ENCODE data around the gene APEH.
A peak's percentile ranks its signal among the peaks of the same experiment; 100 is the strongest.

APEH gene

DNA sequence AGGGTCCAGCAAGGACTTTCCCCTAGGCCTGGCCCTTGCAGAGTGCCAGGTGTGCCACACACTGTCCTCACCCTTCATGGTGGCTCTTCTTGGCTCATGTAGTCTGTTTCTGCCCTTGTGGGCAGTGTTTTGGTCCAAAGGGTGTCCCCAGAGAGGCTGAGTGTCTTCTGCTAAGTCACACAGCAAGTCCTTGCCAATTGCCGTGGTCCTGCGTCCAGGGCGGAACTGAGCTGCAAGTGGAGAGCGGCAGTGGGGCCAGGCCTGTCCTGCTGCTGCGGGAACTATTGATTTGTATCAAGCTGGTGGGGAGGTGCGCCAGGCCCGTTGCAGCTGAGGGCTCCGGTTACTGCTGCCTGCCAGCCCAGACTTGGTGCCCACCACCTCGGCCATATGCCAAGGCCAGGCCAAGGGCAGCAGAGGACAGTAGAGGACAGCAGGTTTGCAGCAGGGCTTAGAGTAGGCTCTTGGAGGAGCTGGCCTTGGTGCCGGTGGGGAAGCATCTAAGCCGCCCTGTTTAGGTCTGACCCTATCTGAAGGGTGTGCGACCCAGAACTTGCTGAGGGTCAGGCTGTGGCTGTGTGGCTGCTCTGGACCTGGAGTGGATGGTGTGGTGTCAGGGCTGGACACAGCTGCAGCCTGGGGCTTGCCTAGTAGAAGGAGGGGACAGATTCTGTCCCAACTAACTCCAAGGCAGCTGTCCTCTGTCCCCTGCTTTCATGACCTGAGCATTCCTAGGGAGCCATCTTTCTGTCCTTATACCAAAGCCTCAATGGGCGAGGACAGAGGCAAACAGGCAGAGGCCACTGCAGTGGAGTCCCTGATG, 40.8 kb downstream of the APEH start:
- no peak for DNase-seq (ENCODE audit: low spot score)

DNA sequence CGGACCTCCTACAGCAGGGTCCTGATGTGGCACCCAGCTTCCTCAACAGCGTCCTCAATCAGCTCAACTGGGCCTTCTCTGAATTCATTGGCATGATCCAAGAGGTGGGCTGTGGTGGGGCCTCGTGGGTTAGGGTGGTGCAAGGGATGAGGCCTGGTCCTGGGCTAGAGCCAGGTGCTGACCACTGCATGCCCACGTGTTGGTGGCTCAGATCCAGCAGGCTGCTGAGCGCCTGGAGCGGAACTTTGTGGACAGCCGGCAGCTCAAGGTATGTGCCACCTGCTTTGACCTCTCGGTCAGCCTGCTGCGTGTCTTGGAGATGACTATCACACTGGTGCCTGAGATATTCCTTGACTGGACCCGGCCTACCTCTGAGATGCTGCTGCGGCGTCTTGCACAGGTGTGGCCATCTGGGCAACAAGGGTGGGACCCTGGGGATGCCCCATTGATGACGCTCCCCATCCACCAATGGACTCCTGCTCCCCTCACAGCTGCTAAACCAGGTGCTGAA, 41.5 kb downstream of the APEH start:
- DNase-seq (ENCODE audit: low spot score): no peak

DNA sequence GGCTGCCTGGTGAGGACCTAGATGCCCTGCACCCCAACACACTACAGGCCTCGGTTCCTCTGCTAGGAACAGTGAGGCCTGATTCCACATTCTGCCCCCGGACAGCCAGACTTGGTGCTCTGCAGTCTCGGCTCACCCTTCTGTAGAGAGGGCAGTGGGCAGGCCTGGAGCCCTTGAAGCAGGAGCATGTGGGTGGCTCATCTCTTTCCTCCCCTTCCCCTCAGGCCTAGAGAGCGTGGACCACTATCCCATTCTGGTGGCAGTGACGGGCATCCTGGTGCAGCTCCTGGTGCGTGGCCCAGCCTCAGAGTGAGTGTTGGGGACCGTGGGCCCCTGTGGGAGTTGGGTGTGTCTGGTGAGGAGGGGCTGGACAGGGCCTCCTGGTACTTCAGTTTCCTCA, 42.0 kb downstream of the APEH start:
- no peak for DNase-seq (ENCODE audit: low spot score)

DNA sequence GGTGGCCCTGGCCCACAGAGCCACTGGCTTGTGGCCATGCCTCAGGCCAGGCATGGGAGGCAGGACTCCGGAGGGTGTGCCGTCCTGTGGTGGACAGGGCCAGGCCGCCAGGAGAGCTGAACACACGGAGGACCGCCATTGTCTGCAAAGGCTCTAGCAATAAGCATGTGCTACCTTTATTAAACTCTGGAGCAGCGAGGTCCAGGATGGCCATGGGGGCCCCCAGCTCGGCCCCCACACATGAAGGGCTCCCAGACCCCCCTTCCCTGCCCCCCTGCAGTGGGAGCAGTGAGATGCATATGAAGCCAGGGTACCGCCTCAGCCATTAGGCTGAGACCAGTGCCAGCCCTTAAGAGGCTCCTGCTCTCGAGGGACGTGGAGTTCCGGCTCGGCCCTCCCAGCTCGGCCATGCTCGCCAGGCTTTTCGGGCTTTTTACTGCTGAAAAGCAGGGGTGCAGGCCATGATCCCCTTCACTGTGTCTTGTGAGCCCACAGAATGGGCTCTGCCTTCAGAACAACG, 42.6 kb downstream of the APEH start:
- DNase-seq (ENCODE audit: low spot score): no peak

DNA sequence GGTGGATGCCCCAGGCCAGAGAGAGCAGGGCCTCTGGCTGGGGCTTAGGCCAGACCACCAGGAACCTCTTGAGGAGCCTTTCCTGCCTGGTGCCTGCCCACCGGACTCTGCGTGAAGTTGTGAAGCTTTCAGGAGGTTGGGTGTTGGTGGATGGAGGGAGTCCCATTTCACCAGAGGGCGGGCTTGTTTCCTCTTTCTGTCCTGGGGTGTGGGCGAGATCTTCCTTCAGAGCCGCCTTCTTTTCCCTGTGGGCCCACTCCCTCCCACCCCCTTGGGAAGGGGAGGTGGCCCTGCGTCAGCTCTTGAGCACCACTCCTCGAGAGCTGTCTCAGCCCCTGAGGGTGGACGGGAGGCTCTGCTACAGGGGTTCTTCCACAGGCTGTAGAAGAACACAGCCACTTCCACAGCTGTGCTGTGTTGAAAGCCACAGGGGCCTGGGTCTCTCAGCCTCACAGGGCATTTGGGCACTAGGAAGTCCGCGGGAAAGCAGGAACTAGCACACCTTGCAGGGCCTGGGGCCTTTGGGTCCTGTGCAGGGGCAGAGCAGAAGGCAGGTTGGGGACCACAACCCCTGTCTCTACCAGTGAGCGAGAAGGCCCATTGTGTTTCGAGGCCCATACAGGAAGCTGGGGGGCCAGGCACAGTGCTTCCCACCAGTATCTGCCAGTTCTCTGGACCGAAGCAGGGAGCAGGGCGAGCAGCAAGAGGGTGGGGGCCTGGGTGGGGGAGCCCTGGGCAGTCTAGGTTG, 43.2 kb downstream of the APEH start:
- DNase-seq (ENCODE audit: low spot score): no peak

DNA sequence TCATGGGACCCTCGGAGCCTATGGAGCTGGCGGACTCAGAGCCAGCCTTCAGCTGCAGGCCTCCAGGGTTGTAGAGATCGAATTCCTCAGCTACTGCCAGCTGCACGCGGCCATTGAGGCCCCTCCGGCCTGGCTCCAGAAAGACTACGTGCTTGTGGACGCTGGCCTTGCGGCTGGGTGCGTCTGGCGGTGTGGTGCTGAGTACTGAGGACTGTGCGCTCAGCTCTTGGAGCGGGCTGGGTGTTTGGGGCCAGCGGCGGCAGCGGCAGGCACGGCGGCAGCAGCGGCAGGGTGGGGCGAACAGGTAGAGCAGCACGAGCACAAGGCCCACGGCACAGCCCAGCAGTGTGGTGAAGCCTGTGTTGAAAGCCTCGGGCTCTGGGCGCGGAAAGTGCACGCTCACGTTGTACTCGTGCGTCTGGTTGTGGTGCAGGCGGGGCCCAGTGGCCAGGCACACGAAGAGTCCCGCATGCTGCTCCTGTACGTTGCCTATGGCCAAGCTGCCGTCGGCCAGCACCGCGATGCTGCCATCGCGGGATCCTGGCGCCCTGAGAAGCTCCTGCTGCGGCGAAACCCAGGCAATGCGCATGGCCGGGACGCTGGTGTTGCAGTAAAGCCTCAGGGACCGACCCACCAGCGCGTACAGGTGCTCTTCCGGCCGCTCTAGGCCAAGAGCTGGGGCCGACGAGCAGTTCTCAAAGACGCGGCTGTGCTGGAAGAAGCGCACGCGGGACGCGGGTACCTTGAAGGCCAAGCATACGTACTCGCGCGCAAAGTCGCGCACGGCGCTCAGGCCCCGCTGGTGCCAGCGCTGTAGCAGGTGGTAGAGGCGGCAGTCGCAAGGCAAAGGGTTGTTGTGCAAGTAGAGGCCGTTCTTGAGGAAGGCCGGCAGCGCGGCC, 44.1 kb downstream of the APEH start:
- no peak for DNase-seq (ENCODE audit: low spot score)

DNA sequence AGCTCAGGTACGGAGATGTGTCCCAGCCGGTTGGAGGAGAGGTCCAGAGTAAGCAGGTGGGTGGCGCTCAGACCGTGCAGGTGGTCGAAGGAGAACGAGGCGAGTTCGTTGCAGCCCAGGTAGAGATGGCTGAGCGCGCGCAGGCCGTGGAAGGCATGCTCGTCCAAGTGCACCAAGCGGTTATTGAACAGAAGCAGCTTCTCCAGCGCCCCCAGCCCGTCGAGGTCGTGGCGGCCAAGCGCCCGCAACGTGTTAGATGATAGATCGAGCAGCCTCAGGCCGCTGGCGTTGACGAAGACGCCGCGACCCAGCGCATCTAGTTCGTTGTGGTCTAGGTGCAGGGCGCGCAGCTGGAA, 44.7 kb downstream of the APEH start:
- DNase-seq (ENCODE audit: low spot score): no peak

DNA sequence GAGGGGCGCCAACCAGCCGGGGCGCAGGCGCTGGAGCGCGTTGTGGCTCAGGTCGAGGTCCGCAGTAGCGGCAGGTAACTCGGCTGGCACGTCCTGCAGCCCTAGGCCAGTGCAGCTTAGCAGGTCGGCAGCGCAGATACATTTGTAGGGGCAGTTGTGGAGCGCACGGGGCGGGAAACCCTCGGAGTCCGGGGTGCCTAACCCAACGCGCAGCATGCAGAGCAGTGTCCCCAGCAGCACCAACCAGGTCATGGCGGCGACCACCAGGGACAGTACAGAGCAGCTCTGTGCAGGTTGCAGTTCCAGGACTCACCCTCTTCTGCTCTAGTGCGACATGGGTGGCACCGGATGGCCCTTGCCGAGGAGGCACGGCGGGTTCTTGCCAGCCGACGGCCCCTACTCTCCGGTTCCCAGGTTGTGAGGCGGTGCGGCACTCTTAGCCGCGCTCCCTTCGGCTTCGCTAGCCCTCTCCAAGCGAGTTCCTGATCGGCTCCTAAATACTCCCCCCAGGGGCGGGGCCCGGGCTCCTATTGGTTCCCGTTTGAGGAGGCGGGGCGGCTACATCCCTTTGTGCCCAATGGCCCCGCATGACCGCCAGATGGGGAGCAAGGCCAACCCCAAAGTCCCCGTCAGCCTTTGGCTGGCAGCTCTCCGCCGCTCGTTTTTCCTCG, 45.2 kb downstream of the APEH start, which contains the start of gene AMIGO3:
TSS of gene AMIGO3 (minus strand) at position 471 of the 671 bp plus-strand sequence. CDS start at position 252, 219 bp downstream.
- peak; percentile 100 for DNase-seq (ENCODE audit: low spot score)

DNA sequence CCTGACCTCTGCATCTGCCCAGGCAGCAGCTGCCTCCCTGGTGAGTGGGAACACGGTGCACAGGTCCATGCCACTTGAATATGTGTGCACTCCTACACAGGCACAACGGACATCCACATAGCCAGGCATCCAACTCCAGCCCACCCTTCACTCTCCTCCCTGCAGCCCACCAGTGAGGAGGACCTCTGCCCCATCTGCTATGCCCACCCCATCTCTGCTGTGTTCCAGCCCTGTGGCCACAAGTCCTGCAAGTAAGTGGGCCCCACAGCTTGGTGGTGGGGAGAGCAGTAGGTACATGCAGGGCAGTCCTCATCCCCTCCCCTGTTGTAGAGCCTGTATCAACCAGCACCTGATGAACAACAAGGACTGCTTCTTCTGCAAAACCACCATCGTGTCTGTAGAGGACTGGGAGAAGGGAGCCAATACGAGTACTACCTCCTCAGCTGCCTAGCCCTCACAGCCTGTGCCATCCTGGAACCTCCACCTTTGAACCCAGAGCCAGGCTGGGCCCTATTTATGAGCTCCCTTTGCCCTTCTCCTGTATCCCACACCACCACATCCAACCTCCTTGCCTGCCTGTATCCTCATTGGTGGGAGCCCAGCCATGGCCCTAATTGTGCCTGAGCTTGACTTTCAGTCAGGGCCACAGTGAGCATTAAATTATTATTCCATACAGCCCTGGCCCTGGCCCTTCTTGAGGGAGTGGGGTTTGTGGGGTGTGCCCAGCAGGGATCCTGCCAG, 46.9 kb downstream of the APEH start:
- DNase-seq (ENCODE audit: low spot score): no peak

DNA sequence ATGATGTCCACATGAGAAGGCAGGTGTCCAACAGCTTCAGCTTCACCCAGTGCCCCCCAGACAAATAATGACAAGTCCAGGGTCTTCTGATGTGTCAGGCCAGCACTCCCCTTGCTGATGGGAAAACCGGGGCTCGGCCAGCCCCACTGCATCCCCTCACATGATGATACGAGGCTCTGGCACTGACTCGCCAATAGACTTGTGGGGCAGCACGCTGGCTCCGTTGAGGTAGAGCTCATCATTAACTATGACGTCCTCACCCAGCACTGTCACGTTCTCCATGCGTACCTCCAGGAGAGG, 47.4 kb downstream of the APEH start:
- no peak for DNase-seq (ENCODE audit: low spot score)

DNA sequence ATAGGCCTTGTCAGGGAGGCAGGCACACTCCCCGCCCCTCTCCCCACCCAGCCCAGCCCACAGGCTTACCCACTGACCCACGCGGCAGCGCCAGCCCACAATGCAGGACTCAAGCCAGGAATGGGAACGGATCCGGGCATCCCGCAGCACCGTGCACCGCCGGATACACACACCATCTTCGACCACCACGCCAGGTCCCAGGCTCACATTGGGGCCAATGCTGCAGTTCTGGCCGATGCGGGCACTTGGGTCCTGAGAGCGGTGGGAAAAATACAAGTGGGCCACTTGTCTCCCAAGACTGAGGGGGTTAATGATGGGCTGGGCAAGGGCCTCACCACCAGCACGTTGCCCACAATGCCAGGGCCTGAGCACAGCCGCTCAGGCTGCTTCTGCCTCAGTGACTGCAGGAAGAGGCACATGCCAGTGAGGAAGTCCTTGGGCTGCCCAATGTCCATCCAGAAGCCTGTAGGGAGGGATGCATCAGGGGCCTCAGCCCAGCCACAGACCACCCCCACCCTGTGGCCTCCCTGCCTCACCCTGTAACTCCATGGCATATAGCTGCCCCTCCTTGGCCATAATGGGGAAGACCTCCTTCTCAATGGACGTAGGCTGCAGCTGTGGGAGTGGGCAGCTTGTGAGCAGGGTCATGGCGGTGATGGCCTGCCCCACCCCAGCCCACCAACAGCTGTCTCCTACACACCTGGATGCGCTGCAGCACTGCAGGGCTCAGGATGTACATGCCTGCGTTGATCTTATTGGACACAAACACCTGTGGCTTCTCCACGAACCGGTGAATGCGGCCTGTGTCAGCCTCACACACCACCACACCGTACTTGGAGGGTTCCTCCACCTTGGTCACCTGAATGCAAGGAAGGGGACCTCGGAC, 48.0 kb downstream of the APEH start:
- DNase-seq (ENCODE audit: low spot score): no peak

DNA sequence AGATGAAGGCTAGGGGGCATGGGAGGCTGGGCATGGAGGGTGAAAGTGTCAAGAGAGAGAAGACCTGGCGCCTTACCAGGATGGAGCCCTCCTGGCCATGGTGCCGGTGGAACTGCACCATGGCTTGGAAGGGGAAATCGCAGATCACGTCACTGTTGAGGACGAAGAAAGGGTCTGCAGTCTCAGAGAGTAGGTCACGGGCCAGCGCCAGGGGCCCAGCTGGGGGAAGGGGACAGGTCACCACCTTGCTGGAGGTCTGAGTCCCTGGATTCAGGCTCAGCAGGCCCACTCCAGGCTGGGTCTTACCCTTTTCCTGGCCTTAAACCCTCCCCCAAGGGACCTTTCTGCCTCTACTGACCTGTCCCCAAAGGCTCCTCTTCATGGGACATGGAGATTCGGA, 48.7 kb downstream of the APEH start:
- DNase-seq (ENCODE audit: low spot score): no peak

DNA sequence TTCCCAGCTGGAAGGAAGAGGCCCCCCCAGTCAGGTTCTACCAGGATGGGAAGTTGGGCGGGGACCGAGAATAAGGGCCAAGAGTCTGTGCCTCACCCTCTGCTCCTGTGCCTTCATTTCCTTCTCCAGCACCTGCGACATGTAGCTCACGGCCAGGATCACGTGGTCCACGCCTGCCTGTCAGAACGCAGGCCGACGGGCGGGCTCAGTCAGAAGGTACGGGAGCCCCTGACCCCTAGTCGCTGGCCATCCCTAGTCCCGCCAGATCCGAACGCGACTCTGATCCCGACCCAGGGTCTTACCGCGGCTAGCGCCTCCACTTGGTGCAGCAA, 49.1 kb downstream of the APEH start:
- peak; percentile 64 for DNase-seq (ENCODE audit: low spot score)

DNA sequence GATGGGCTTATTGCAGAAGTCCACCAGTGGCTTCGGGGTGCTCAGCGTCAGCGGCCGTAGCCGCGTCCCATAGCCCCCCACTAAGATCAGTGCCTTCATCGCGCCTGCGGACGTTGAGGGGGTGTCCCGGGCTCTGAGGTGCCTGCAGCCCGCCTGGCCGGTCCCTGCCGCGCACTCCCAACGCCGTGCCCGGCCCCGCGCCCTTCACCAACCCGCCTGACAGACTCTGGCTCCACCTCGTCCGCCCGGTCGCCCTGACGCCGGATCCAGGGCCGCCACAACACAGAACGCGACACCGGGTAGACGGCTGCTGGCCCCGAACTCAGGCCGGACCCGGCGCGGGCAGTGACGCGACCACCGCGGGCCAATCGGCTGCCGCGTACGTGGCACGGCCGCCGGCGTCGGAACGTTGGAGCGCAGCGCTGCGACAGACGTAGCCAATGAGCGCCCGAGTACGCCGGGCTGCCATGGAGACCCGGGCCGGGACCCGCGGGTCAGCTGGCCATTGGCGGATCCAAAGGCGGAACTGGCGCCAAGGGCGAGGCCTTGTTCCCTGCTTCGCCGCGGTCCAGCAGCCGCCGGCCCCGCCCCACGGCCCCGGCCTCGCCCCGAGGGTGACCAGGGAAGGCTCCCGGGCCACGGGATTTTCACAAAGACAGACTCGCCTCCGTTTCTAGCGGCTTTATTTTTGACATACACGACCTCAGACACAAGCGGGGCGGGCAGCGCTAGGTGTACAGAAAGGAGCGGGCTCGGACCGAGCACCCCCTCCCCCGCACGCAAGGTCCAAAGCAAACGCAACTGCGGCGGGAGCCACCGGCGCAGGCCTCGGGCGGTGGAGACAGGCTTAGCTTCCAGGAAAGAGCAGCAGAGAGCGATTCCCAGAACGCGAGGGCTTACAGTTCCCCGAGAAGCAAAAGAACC, 49.7 kb downstream of the APEH start, which contains the start of gene GMPPB:
TSS of gene GMPPB (minus strand) at position 324 of the 924 bp plus-strand sequence. CDS start at position 99, 225 bp downstream.
- DNase-seq (ENCODE audit: low spot score): peak; percentile 100

DNA sequence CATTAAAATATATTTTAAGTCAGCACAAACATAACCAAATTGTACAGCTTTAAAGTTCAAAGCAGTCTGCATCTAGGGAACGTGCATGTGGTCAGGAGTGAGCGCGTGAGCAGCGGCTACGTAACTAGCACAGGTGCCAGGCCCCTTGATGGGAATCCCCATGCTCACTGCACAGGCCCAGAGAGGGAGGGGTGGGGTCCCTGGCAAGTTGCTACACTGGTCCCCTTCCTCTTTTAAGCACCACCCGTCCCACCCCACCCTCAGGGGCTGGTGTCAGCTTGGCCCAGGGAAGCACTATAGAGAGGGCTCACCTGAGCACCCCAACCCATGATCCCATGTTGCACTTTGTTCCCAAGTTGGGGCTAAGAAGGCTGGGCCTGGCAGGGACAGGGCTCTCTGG, 50.4 kb downstream of the APEH start:
- no peak for DNase-seq (ENCODE audit: low spot score)

DNA sequence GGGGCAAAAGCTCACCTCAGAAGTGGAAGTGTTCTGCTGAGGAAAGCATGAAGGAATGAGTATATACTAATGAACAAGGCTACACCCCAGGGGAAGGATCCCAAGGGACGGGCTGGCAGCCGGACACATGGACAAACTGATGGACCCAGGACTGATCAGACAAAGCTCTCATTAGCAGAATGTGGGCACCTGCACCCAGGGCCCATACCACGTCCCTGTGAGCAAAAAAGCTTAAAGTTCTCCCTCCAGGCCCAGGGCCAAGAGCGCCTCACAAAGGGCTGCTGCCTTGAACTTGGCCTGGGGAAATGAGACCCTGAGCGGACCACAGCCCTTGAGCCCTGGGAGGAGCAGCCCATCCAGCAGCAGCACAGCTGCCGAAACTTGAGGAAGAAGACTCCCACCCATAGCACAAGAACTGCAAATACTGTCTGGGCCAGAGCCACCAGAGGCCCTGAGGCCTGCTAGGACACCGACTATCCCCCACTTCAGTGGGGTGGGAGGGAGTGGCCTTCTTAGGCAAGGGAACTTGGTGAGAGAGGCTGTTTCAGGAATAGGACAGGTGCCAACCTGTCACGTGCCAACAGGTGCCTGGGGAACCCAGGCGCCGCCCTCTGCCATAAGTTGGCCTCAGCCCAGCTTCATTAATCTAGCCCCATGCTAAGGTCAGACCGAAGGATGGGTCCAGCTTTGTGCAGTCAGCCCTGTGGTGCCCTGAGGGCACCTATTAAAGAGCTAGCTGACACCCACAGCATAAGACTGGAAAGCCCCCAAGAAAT, 51.9 kb downstream of the APEH start:
- no peak for DNase-seq (ENCODE audit: low spot score)

DNA sequence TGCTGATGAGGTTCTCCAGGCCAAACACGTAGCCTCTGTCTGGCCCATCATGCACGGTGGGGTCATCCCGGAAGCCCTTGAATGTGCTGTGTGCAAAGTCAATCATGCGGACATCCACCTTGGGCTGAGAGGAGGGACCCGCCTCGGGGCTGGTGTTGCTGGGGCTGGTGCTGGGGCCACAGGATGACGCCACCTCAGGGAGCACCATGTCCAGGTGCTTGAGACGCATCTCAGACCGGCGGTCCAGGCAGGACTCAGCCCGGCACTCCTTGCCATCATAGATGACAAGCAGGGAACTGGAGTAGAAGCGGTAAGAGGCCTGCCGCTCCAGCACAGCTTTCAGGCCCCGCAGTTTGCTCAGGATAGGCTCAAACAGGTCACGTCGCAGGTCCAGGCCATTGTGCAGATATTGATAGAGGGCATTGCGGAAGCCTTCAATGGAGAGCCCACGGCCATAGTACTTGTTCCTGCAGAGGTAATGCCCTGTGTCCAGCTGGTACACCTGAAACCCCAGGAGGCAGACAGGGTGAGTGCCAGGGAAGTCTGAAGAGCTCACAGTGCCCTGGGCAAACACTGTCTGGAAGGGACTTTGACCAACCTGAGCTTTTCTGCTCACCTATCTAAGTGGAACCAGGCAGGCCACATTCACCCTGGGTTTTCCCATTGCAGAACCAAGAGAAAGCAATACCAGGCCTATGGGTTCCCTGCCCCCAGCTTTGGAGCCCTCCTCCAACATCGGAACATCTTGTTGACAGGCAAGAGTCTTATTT, 53.2 kb downstream of the APEH start:
- DNase-seq (ENCODE audit: low spot score): no peak
